ENCODE data around the gene C12orf43.

The C12orf43 gene

GRCh38 chr12:121030576-121031212, 14.4 kb upstream of the C12orf43 start:
- no peak for TF ChIP-seq CTCF (IDR thresholded peaks at IDR 0.05; ENCODE audit: borderline replicate concordance, extremely low read depth, low read length, poor library complexity, severe bottlenecking)
- no peak for TF ChIP-seq EZH2 (IDR thresholded peaks at IDR 0.05; ENCODE audit: borderline replicate concordance, low read depth, low read length, severe bottlenecking)
- DNase-seq = no peak
- Histone ChIP-seq H4K20me1 (ENCODE audit: insufficient read depth, low read length) (no peaks in the 10 kb centered on the region), H3K36me3 (ENCODE audit: insufficient read depth, low read length) (no peaks in the 10 kb centered on the region), H2AFZ (ENCODE audit: low read depth, low read length) (no peak overlapping the region), H3K9me3 (ENCODE audit: insufficient read depth, low read length, severe bottlenecking) (no peaks in the 10 kb centered on the region), H3K4me2 (ENCODE audit: insufficient read depth, low read length) (no peak overlapping the region), H3K79me2 (ENCODE audit: insufficient read depth, low read length) (no peaks in the 10 kb centered on the region), H3K27me3 (ENCODE audit: insufficient read depth, low read length, poor library complexity) (no peaks in the 10 kb centered on the region), H3K4me3 (ENCODE audit: low read depth in 1 of 2, low read length in 2 of 2) (no peak overlapping the region), H3K4me1 (ENCODE audit: insufficient read depth, low read length) (peaks cover 15% of the 10 kb centered on the region), H3K27ac (ENCODE audit: low read length) (no peak overlapping the region), H3K9ac (ENCODE audit: low read depth, low read length) (no peak overlapping the region)
- ATAC-seq (ENCODE audit: insufficient read depth, low read depth) = no peak

DNA sequence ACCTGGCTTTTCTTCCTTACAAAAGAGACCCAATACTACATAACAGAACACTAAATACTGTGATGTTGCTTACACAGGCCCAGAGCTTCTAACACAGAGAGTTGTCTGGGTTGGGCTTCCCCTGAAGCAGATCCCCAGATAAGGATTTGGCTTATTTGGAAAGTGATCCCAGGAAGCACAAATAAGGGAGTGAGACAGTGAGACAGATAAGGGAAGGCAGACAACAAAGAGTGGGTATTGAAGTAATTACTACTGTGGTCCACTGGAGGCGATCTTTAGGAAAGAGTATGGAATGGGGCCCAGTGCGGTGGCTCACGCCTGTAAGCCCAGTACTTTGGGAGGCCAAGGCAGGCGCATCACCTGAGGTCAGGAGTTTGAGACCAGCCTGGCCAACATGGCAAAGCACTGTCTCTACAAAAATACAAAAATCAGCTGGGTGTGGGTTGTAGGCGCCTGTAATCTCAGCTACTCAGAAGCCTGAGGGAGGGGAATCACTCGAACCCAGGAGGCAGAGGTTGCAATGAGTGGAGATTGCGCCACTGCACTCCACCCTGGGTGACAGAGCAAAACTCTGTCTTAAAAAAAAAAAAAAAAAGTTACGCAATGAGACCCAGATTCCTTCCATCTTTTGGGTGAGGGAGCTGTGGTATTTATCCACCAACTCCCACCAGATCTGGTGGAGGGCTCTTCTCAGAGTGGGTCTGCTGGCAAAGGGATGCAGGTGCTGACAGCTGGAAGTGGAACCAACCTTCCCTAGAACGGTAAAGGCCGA, 10.2 kb upstream of the C12orf43 start:
- ATAC-seq (ENCODE audit: insufficient read depth, low read depth) = no peak
- Histone ChIP-seq H3K27ac (ENCODE audit: low read length) (no peak overlapping the region), H2AFZ (ENCODE audit: low read depth, low read length) (no peak overlapping the region), H4K20me1 (ENCODE audit: insufficient read depth, low read length) (no peaks in the 10 kb centered on the region), H3K4me3 (ENCODE audit: low read depth in 1 of 2, low read length in 2 of 2) (no peak overlapping the region), H3K36me3 (ENCODE audit: insufficient read depth, low read length) (no peaks in the 10 kb centered on the region), H3K9me3 (ENCODE audit: insufficient read depth, low read length, severe bottlenecking) (no peaks in the 10 kb centered on the region), H3K4me2 (ENCODE audit: insufficient read depth, low read length) (no peak overlapping the region), H3K9ac (ENCODE audit: low read depth, low read length) (no peak overlapping the region), H3K27me3 (ENCODE audit: insufficient read depth, low read length, poor library complexity) (no peaks in the 10 kb centered on the region), H3K79me2 (ENCODE audit: insufficient read depth, low read length) (no peaks in the 10 kb centered on the region), H3K4me1 (ENCODE audit: insufficient read depth, low read length) (no peaks in the 10 kb centered on the region)
- DNase-seq = no peak
- peak; percentile 22 for TF ChIP-seq CTCF (IDR thresholded peaks at IDR 0.05; ENCODE audit: borderline replicate concordance, extremely low read depth, low read length, poor library complexity, severe bottlenecking)
- no peak for TF ChIP-seq EZH2 (IDR thresholded peaks at IDR 0.05; ENCODE audit: borderline replicate concordance, low read depth, low read length, severe bottlenecking)

- Histone ChIP-seq H3K4me1 (ENCODE audit: insufficient read depth, low read length) (no peaks in the 10 kb centered on the region), H3K4me3 (ENCODE audit: low read depth in 1 of 2, low read length in 2 of 2) (no peak overlapping the region), H3K4me2 (ENCODE audit: insufficient read depth, low read length) (no peak overlapping the region), H3K9ac (ENCODE audit: low read depth, low read length) (no peak overlapping the region), H3K9me3 (ENCODE audit: insufficient read depth, low read length, severe bottlenecking) (no peaks in the 10 kb centered on the region), H3K79me2 (ENCODE audit: insufficient read depth, low read length) (no peaks in the 10 kb centered on the region), H3K27me3 (ENCODE audit: insufficient read depth, low read length, poor library complexity) (no peaks in the 10 kb centered on the region), H3K36me3 (ENCODE audit: insufficient read depth, low read length) (no peaks in the 10 kb centered on the region), H2AFZ (ENCODE audit: low read depth, low read length) (no peak overlapping the region), H3K27ac (ENCODE audit: low read length) (no peak overlapping the region), H4K20me1 (ENCODE audit: insufficient read depth, low read length) (no peaks in the 10 kb centered on the region)
- ATAC-seq (ENCODE audit: insufficient read depth, low read depth) (no peak), DNase-seq (no peak)
- TF ChIP-seq EZH2 (IDR thresholded peaks at IDR 0.05; ENCODE audit: borderline replicate concordance, low read depth, low read length, severe bottlenecking) (no peak), CTCF (IDR thresholded peaks at IDR 0.05; ENCODE audit: borderline replicate concordance, extremely low read depth, low read length, poor library complexity, severe bottlenecking) (no peak)
Measured at GRCh38 chr12:121025442-121026226, 9.3 kb upstream of the C12orf43 start.
